ENCODE results near the gene HOXA13.

The HOXA13 gene

DNA sequence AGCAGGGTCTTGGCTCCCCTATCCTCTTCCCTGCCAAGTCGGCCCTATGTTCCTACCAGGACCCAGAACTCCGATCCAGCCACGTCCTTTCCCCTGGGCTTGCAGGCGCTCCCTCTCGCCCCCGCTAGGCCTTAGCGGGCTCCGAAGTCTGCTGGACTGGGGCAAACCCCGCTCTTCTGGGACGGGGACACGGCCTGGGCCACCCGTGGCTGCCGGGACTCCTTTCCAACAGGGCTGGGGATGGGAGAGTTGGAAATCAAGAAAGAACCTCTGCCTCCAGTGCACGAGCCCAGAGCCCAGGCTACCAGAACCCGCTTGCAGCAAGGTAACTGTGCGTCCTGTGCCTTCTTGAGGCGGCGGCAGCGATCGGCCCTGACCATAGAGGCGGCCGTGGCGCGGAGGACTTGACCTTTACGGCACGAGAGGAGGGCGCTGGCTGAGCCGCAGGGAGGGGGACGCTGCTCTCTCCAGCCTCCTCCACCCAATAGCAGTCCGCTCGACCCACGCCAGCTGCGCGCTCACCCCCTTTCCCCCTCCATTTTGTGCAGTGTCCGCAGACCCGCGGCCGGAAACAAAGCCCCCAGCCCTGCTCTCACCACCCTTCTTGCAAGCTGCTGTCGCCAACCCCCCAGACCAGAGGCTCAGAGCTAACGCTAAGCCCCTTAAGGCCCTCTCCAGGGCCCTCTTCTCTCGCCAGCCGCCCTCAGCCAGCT lies 7.9 kb downstream of the HOXA13 start:
- in situ Hi-C loops (cut with HindIII; ENCODE audit: low sequenced_read_pairs) = no loop called here
- TF ChIP-seq, protein P1, sequence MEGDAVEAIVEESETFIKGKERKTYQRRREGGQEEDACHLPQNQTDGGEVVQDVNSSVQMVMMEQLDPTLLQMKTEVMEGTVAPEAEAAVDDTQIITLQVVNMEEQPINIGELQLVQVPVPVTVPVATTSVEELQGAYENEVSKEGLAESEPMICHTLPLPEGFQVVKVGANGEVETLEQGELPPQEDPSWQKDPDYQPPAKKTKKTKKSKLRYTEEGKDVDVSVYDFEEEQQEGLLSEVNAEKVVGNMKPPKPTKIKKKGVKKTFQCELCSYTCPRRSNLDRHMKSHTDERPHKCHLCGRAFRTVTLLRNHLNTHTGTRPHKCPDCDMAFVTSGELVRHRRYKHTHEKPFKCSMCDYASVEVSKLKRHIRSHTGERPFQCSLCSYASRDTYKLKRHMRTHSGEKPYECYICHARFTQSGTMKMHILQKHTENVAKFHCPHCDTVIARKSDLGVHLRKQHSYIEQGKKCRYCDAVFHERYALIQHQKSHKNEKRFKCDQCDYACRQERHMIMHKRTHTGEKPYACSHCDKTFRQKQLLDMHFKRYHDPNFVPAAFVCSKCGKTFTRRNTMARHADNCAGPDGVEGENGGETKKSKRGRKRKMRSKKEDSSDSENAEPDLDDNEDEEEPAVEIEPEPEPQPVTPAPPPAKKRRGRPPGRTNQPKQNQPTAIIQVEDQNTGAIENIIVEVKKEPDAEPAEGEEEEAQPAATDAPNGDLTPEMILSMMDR (IDR thresholded peaks at IDR 0.05; ENCODE audit: low read depth, low read length) = no peak
- no peak overlapping the region for H3K4me3 ChIP-seq (ENCODE audit: low read depth, low read length)
- no peak for DNase-seq (ENCODE audit: low read depth, low spot score)

DNA sequence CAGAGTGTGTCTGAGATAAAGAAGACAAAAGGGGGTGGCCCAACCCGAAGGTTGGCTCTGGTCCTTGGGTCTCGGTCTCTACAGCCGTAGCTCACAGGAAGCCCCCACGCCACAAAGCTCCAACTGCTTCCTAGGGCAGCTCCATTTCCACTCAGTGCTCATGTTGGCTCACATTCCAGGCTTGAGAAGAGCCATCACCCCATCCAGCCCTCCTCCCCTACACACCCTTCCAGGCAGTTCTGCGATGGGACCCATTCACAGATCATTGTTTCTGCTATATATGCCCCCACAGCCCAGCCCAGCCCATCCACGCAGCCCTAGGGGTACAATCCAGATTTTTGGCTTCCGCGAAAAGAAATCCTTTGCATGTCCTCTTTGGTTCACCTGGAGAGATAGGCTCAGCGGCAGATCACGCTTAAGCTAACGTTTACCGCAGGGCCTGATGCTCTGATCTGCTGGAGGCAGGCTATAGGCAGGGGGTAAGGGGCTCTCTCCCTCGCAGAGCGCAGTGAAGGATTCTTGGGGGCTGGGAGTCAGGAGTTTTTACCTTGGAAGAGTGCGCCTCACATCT lies 8.6 kb downstream of the HOXA13 start:
- DNase-seq (ENCODE audit: low read depth, low spot score) = no peak
- TF ChIP-seq, protein P1 (IDR thresholded peaks at IDR 0.05; ENCODE audit: low read depth, low read length) = no peak
- no peak overlapping the region for H3K4me3 ChIP-seq (ENCODE audit: low read depth, low read length)
- in situ Hi-C loops (cut with HindIII; ENCODE audit: low sequenced_read_pairs) = no loop called here

DNA sequence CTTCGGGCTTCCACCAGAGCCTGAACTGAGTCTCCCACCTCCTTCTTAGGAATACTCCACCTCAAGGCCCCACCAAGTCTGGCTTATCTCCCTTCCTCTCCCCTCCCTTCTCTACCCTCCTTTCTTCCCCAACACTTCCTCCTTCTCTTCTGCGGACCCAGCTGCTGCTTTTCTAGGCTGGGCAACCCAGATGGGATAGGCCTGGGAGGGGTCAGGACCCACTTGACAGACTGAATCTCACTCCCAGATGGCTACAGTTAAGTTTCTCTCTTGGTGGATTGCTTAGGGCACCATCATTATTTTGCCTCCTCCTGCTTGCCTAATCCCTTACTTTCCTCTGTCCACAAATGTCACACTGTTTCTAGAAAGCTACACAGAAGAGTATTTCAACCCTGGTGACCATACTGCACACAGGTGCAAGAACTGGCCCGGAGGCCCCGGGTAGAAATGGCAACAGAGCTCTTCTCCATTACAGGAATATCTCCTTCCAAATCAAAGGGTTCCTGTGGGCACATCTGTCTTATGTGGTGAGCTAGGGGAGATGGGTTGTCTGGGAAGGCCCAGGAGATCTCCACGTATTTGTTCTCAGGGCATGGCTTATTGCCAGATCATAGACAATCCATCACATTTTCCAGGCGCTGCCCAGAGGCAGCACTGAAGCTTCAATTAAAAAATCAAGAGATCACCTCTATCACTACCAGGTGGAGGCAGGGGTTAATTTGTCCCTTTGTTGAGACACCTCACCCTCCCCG lies 9.7 kb downstream of the HOXA13 start:
- TF ChIP-seq, protein P1 (IDR thresholded peaks at IDR 0.05; ENCODE audit: low read depth, low read length) = no peak
- no peak for DNase-seq (ENCODE audit: low read depth, low spot score)

DNA sequence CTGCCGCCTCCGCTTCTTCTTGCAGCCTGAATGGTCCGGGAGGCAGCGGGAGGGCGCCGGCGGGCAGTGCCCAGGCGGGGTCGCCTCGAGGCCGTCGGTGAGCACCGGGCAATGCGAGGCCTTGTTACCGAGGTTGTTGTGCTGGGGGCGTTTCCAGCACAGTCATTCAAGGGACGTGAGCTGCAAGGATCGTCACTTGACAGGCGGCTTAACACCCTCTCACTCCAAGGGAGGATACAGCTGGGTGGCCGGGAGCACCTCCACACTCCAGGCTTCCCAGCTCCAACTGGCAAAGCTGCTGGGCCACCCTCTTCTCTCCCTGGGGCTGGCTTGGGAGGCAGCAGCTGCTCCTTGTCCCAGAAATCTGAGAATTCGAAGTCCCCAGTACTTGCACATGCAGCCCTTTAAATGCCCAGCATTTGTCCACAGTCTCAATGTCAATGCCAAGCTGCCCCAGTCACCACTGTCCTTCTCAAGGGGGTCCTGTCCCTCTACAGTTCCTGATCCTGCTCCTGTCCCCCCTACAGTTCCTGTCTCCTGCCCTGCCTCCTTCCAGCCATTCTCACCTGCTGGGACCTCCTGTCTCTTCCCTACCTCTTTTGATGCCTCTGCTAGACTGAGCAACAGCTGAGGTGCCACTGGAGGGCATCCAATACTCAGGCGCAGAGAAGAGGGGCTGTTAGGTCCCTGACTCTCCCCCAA lies 10.4 kb downstream of the HOXA13 start:
- in situ Hi-C loops (cut with HindIII; ENCODE audit: low sequenced_read_pairs) = no loop called here
- H3K4me3 ChIP-seq (ENCODE audit: low read depth, low read length) = no peak overlapping the region
- no peak for DNase-seq (ENCODE audit: low read depth, low spot score)
- TF ChIP-seq, protein P1 (IDR thresholded peaks at IDR 0.05; ENCODE audit: low read depth, low read length) = no peak

More for the DNA sequence above, 9.7 kb downstream of the HOXA13 start:
- no peak overlapping the region for H3K4me3 ChIP-seq (ENCODE audit: low read depth, low read length)
- in situ Hi-C loops (cut with HindIII; ENCODE audit: low sequenced_read_pairs) = no loop called here

DNA sequence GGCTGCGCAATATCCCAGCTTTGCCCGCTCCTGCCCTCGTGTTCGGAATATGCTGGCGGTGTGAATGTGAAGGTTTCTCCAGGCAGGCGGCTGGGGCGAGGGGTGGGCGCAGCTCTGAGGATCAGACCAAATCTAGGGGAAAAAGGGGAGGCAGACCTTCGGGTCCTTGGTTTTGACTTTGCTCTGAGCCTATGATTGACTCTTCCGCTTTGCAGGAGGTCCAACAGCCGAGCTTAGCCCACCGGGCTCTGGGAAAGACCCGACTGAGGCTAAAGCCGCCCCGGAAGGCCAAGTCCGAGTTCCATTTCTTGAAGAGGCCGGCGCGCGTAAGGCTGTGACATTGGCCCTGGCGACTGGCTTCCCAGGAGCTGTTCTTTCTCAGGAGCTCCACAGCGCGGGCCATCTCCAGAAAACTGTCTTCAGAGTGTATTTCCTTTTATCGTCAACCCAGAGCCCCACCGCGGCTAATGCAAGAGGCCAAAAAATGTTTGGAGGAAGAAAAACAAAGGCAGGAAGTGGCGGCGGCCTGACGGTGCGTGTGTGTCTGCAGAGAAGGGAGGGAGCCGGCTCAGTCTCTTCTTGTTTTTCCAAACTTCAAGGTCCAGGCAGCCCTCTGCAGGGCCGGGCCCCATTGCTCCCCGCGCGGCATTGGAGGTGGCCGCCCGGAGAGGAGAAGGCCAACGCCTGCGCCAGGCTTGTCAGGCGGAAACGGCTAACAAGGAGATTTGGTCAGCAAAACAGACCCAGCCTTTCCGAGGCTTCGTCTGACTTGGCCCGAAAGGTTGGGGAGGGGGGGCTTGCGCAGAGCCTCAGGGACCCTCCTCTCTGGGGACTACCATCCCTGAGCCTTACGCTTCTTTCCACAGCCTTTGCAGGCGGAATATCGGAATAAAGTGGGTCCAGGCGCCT lies 11.3 kb downstream of the HOXA13 start:
- TF ChIP-seq, protein P1 (IDR thresholded peaks at IDR 0.05; ENCODE audit: low read depth, low read length) = no peak
- in situ Hi-C loops (cut with HindIII; ENCODE audit: low sequenced_read_pairs) = no loop called here
- no peak overlapping the region for H3K4me3 ChIP-seq (ENCODE audit: low read depth, low read length)
- no peak for DNase-seq (ENCODE audit: low read depth, low spot score)
